Upper lobe of left lung (tissue), 6 donors: ENCODE measurements around the gene OGDH. TPM values are rescaled to one million over a fixed set of nuclear protein-coding genes. Genes with fewer than 3 reads are reported as not detected.

ENCODE experiments used
- ATAC-seq, 2 donors: fragments of 200-7000 bp; cut with Tn5 transposase; one replicate each; pipeline ENCODE4 v1.9.1; 2022; ENCODE audit warnings: mild to moderate bottlenecking in 2 of 2, moderate library complexity in 2 of 2; ENCODE audit not compliant: low FRiP score in 2 of 2
- DNase-seq, 2 donors: peaks; one replicate each; pipeline ENCODE4 v3.0.0-alpha.2; 2019 to 2020
- H3K27ac ChIP-seq, 4 donors: fragments of 200-600 bp; sonication (generic); one replicate each; pipeline ENCODE4 v1.5.1; 2016 to 2019
- H3K27me3 ChIP-seq, 4 donors: fragments of 200-600 bp; sonication (generic); one replicate each; pipeline ENCODE4 v1.5.1; 2017 to 2019
- H3K36me3 ChIP-seq, 4 donors: fragments of 200-600 bp; sonication (generic); one replicate each; pipeline ENCODE4 v1.5.1; 2016 to 2019
- H3K4me1 ChIP-seq, 4 donors: fragments of 200-600 bp; sonication (generic); one replicate each; pipeline ENCODE4 v1.5.1; 2018 to 2019
- H3K4me3 ChIP-seq, 4 donors: fragments of 200-600 bp; sonication (generic); one replicate each; pipeline ENCODE4 v1.5.1; 2017 to 2019; ENCODE audit warnings: mild to moderate bottlenecking in 2 of 4, moderate library complexity in 1 of 4
- H3K9me3 ChIP-seq, 4 donors: fragments of 200-600 bp; sonication (generic); one replicate each; pipeline ENCODE4 v1.5.1; 2018 to 2019
- CTCF ChIP-seq, 6 experiments: fragments of 450-650 bp in 4 of 6; fragments of 200-600 bp in 2 of 6; sonication (generic) in 2 of 6; IDR thresholded peaks; one replicate each; pipeline ENCODE4 v1.5.1; 2016 to 2019; ENCODE audit warnings: antibody characterized with exemption in 6 of 6
- EP300 ChIP-seq, 4 donors: sonication (generic); formaldehyde crosslinking; IDR thresholded peaks; one replicate each; pipeline ENCODE4 v1.5.1; 2017; ENCODE audit warnings: antibody characterized with exemption in 4 of 4, control low read depth in 2 of 4
- POLR2A ChIP-seq, 4 donors: fragments of 450-650 bp; IDR thresholded peaks; one replicate each; pipeline ENCODE4 v1.5.1; 2016 to 2017; ENCODE audit warnings: antibody characterized with exemption in 4 of 4, mild to moderate bottlenecking in 2 of 4
- POLR2AphosphoS5 ChIP-seq, 2 donors: sonication (generic); formaldehyde crosslinking; IDR thresholded peaks; one replicate each; pipeline ENCODE4 v1.5.1; 2017; ENCODE audit warnings: antibody characterized with exemption in 2 of 2
- WGBS, 2 donors: methylation state at CpG; one replicate each; pipeline ENCODE4 v1.1.5; 2017 to 2018; 5-methylcytosine and 5-hydroxymethylcytosine counted together
- total RNA-seq, 6 donors: library from RNA; depleted of rRNA in 4 of 6; stranded (reverse); fragments of >200 nt in 4 of 6; gene quantifications; one replicate each; pipeline versions ENCODE4 v1.1.0 to v1.2.1, GENCODE V29; 2016 to 2021
- donor health status: DM: no; HTN: no; CAD: no; lungs with moderate emphysema.
- donor health status: DM: no; HTN: yes; CAD: no; lungs with severe emphysema.

The OGDH gene
- total RNA-seq, 6 donors from 2014 or later, result 76.1 to 160 (median 134) TPM

GRCh38 chr7:44733708-44734481 lies 127.5 kb downstream of the OGDH start:
- WGBS, 2 donors, result 75 to 98% methylated on average over 5 of the region's 5 CpGs
- H3K27me3 ChIP-seq, result no peaks in the 10 kb centered on the region
- ATAC-seq, result no peak
- H3K4me3 ChIP-seq, result no peak overlapping the region
- no peaks in the 10 kb centered on the region for H3K36me3 ChIP-seq
- no peaks in the 10 kb centered on the region for H3K9me3 ChIP-seq
- TF ChIP-seq POLR2AphosphoS5 (IDR thresholded peaks at IDR 0.05), result no peak
- TF ChIP-seq EP300 (IDR thresholded peaks at IDR 0.05), result no peak
- no peak for TF ChIP-seq POLR2A (IDR thresholded peaks at IDR 0.05)
- TF ChIP-seq CTCF (IDR thresholded peaks at IDR 0.05), result no peak
- H3K4me1 ChIP-seq, result peaks cover 0 to 3% (median 0%) of the 10 kb centered on the region in 4 donors
- no peak overlapping the region for H3K27ac ChIP-seq
- no peak for DNase-seq

- Histone ChIP-seq H3K27me3 (no peaks in the 10 kb centered on the region), H3K4me3 (no peak overlapping the region), H3K36me3 (no peaks in the 10 kb centered on the region), H3K9me3 (no peaks in the 10 kb centered on the region), H3K4me1 (no peaks in the 10 kb centered on the region), H3K27ac (peak overlapping the region in 1 of 4 donors; percentile 53)
- TF ChIP-seq POLR2AphosphoS5 (IDR thresholded peaks at IDR 0.05), result peak in 1 of 2 donors; percentile 52
- no peak for TF ChIP-seq EP300 (IDR thresholded peaks at IDR 0.05)
- no peak for TF ChIP-seq POLR2A (IDR thresholded peaks at IDR 0.05)
- no peak for TF ChIP-seq CTCF (IDR thresholded peaks at IDR 0.05)
- ATAC-seq, result peak in 1 of 2 donors; percentile 48
- WGBS, 2 donors, result 55 to 65% methylated on average over 5 of the region's 5 CpGs
- no peak for DNase-seq
Observed at GRCh38 chr7:44735403-44736165, 129.2 kb downstream of the OGDH start.

GRCh38 chr7:44736896-44737295 lies 130.5 kb downstream of the OGDH start:
- Histone ChIP-seq H3K4me3 (no peak overlapping the region), H3K9me3 (no peaks in the 10 kb centered on the region), H3K27ac (no peak overlapping the region), H3K27me3 (no peaks in the 10 kb centered on the region), H3K36me3 (no peaks in the 10 kb centered on the region), H3K4me1 (no peaks in the 10 kb centered on the region)
- no peak for DNase-seq
- ATAC-seq, result no peak
- WGBS, 2 donors, result 84 to 92% methylated on average over 3 of the region's 3 CpGs
- TF ChIP-seq EP300 (IDR thresholded peaks at IDR 0.05) (no peak), POLR2AphosphoS5 (IDR thresholded peaks at IDR 0.05) (no peak), POLR2A (IDR thresholded peaks at IDR 0.05) (no peak)

GRCh38 chr7:44738051-44738723 lies 131.8 kb downstream of the OGDH start:
- no peaks in the 10 kb centered on the region for H3K9me3 ChIP-seq
- ATAC-seq, result no peak
- no peak overlapping the region for H3K27ac ChIP-seq
- 95 to 98% methylated on average over 4 of the region's 4 CpGs for WGBS, 2 donors
- no peak for DNase-seq
- TF ChIP-seq CTCF (IDR thresholded peaks at IDR 0.05) (no peak), EP300 (IDR thresholded peaks at IDR 0.05) (no peak), POLR2AphosphoS5 (IDR thresholded peaks at IDR 0.05) (no peak), POLR2A (IDR thresholded peaks at IDR 0.05) (no peak)
- H3K36me3 ChIP-seq, result no peaks in the 10 kb centered on the region
- H3K4me1 ChIP-seq, result no peaks in the 10 kb centered on the region
- H3K4me3 ChIP-seq, result no peak overlapping the region
- no peaks in the 10 kb centered on the region for H3K27me3 ChIP-seq
